Activated CD4-positive, alpha-beta memory T cell treated with anti-CD3 and anti-CD28 coated beads for 36 hours (primary cell): ENCODE data around the gene ZFP64. TPM values are rescaled to one million over a fixed set of nuclear protein-coding genes. Genes with fewer than 3 reads are reported as not detected.
"Not testable (repeated sequence)": the region's sequence is repeated elsewhere in the genome, so short reads cannot be mapped to it uniquely, and the experiment has no call there.

Source experiments
- CTCF ChIA-PET: fragments of 350-600 bp; sonication (Branson Sonifier 250); formaldehyde crosslinking; loops from one replicate; lab custom pipeline; 2021; ENCODE audit warnings: antibody characterized with exemption, inconsistent platforms; lab: Charles Lee
- POLR2A ChIA-PET: fragments of 350-600 bp; sonication (Branson Sonifier 250); formaldehyde crosslinking; loops from one replicate; lab custom pipeline; 2021; ENCODE audit warnings: antibody characterized with exemption; lab: Charles Lee
- DNase-seq: peaks from one replicate; pipeline ENCODE4 v3.0.0-alpha.2; 2020
- H3K27ac Mint-ChIP-seq: one replicate; pipeline ENCODE4 v1.8.0; 2021; ENCODE audit warnings: mixed read lengths
- H3K27me3 Mint-ChIP-seq: one replicate; pipeline ENCODE4 v1.8.0; 2021; ENCODE audit warnings: mixed read lengths
- H3K36me3 Mint-ChIP-seq: one replicate; pipeline ENCODE4 v1.8.0; 2021; ENCODE audit warnings: mixed read lengths
- H3K4me1 Mint-ChIP-seq: one replicate; pipeline ENCODE4 v1.8.0; 2021; ENCODE audit warnings: low read depth, mixed read lengths
- H3K4me3 Mint-ChIP-seq: one replicate; pipeline ENCODE4 v1.8.0; 2021; ENCODE audit warnings: mild to moderate bottlenecking, mixed read lengths
- H3K9me3 Mint-ChIP-seq: one replicate; pipeline ENCODE4 v1.8.0; 2021; ENCODE audit warnings: mixed read lengths
- intact Hi-C: fragments of 100-400 bp; cut with micrococcal nuclease; formaldehyde crosslinking; loops from one replicate; pipeline ENCODE4 v1.15.1; 2023
- total RNA-seq, 2 experiments: library from RNA; stranded (reverse); gene quantifications; one replicate each; pipeline ENCODE4 v1.2.3, GENCODE V29; 2021

Gene ZFP64
- total RNA-seq, 2 experiments from 2014 or later = 9.2 to 11.8 TPM

DNA sequence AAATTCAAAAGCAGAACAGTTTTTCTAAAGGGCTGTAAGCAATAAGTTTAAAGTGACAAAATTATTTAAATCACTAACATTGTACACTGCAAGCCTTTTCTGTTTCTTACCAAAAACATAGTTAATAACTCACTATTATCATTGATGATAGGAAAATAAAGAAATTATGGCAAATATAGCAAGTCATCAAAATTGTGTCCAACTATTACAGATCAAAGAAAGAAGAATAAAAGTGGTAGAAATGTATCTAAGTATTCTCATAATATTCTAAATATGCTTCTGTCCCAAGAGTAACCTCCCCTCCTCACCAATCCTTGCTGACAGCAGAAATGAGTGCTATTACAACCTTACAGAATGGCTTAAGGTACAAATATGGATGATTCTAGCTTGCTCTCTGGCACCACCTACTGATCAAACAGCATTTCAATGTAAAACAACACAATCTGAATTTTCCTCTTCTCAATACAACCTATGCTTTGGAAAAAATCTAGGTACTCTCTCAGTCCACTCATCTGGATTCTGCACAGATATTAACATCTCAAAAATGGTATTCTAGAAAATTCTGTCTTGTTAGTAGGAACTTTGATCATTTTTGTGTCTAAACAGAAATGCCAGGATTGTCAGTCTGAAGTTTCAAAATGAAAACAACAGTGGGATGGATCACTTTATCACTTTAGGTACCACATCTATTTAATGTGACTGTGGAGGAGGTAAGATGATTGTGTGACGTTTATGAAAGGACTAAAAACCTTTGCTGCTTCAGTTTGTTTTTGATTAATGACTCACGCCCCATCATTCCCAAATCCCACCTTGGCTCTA, 40.9 kb downstream of the ZFP64 start:
- H3K9me3 Mint-ChIP-seq = no peaks in the 10 kb centered on the region
- peaks cover 5% of the 10 kb centered on the region for H3K4me1 Mint-ChIP-seq
- no peak for DNase-seq
- no peak overlapping the region for H3K4me3 Mint-ChIP-seq
- peaks cover 9% of the 10 kb centered on the region for H3K36me3 Mint-ChIP-seq
- H3K27ac Mint-ChIP-seq = no peak overlapping the region
- CTCF ChIA-PET = interaction anchor here (0.6 to 3.6 kb wide), 12 partner anchors 9 to 1356 kb away, joined by 3 to 25 read pairs (median 3); partner anchors contain the start of gene SALL4
- intact Hi-C loops = no loop called here
- no peaks in the 10 kb centered on the region for H3K27me3 Mint-ChIP-seq
- POLR2A ChIA-PET = interaction anchor here (0.6 kb wide), 1 partner anchor 64 kb away, joined by 3 read pairs; no protein-coding TSS in a partner anchor

DNA sequence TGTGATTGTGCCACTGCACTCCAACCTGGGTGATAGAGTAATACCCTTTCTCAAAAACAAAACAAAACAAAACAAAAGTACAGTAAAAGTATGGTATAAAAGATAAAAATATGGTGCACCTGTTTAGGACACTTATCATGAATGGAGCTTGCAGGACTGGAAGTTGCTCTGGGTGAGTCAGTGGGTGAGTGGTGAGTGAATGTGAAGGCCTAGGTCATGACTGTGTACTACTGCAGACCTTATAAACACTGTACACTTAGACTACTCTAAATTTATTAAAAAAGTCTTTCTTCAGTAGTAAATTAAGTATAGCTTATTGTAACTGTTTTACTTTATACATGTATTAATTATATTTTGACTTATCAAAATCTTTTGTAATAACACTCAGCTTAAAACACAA, 46.0 kb downstream of the ZFP64 start:
- no peak for DNase-seq
- CTCF ChIA-PET = interaction anchor here (0.6 to 1.0 kb wide), 2 partner anchors 12 to 526 kb away, joined by 3 to 5 read pairs; no protein-coding TSS in a partner anchor
- no peaks in the 10 kb centered on the region for H3K27me3 Mint-ChIP-seq
- intact Hi-C loops = no loop called here
- no peak overlapping the region for H3K4me3 Mint-ChIP-seq
- POLR2A ChIA-PET = no interaction called here
- no peaks in the 10 kb centered on the region for H3K9me3 Mint-ChIP-seq
- peaks cover under 1% of the 10 kb centered on the region for H3K4me1 Mint-ChIP-seq
- H3K27ac Mint-ChIP-seq = no peak overlapping the region
- no peaks in the 10 kb centered on the region for H3K36me3 Mint-ChIP-seq

DNA sequence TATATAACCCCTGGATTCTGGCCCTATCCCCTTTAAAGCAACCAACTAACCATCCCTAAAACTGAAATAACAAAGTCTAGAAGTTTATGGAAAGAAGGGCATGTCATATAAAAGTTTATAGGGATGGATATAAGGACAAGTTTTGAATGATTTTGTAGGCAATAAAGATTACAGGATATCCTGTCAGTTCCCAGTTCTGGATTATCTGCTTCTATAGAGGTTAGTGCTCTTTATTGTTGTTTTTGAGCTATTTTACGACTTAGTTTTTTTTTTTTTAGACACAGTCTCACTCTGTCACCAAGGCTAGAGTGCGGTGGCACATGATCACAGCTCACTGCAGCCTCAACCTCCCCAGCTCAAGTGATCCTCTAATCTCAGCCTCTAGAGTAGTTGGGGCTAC, 48.3 kb downstream of the ZFP64 start:
- no peaks in the 10 kb centered on the region for H3K9me3 Mint-ChIP-seq
- no peaks in the 10 kb centered on the region for H3K27me3 Mint-ChIP-seq
- H3K36me3 Mint-ChIP-seq = no peaks in the 10 kb centered on the region
- H3K4me1 Mint-ChIP-seq = no peaks in the 10 kb centered on the region
- H3K27ac Mint-ChIP-seq = no peak overlapping the region
- H3K4me3 Mint-ChIP-seq = no peak overlapping the region
- no peak for DNase-seq
- ChIA-PET POLR2A (no interaction called here), CTCF (interaction anchor here (0.6 kb wide), 1 partner anchor 1156 kb away, joined by 3 read pairs; no protein-coding TSS in a partner anchor)
- intact Hi-C loops = no loop called here

DNA sequence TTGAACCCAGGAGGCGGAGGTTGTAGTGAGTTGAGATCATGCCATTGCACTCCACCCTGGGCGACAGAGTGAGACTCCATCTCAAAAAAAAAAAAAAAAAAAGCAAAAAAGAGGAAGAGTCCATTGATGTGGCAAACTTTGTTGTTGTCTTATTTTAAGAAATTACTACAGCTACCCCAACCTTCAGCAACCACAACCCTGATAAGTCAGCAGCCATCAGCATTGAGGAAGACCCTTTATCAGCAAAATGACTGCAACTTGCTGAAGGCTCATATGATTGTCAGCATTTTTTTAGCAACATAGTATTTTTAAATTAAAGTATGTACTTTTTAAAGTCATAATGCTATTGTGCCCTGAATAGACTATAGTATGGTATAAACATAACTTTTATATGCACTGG, 48.8 kb downstream of the ZFP64 start:
- Mint-ChIP-seq H3K27ac (no peak overlapping the region), H3K4me3 (no peak overlapping the region), H3K27me3 (no peaks in the 10 kb centered on the region), H3K9me3 (no peaks in the 10 kb centered on the region), H3K4me1 (no peaks in the 10 kb centered on the region), H3K36me3 (no peaks in the 10 kb centered on the region)
- CTCF ChIA-PET = interaction anchor here (0.6 kb wide), 1 partner anchor 1155 kb away, joined by 3 read pairs; no protein-coding TSS in a partner anchor
- POLR2A ChIA-PET = no interaction called here
- DNase-seq = no peak
- intact Hi-C loops = no loop called here

DNA sequence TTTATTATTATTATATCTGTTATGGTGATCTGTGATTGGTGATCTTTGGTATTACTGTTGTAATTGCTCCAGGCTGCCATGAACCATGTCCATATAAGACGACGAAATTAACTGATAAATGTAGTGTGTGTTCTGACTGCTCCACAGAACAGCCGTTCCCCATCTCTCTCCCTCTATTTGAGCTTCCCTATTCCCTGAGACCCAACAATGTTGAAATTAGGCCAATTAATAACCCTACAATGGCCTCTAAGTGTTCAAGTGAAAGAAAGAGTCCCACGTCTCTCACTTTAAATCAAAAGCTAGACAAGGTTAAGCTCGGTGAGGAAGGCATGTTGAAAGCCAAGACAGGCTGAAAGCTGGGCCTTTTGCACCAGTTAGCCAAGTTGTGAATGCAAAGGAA, 51.6 kb downstream of the ZFP64 start:
- intact Hi-C loops = no loop called here
- ChIA-PET POLR2A (no interaction called here), CTCF (interaction anchor here (0.8 to 3.2 kb wide), 2 partner anchors 10 to 11 kb away, joined by 3 to 16 read pairs; no protein-coding TSS in a partner anchor)
- no peaks in the 10 kb centered on the region for H3K4me1 Mint-ChIP-seq
- H3K9me3 Mint-ChIP-seq = no peaks in the 10 kb centered on the region
- no peak overlapping the region for H3K27ac Mint-ChIP-seq
- H3K36me3 Mint-ChIP-seq = no peaks in the 10 kb centered on the region
- no peak overlapping the region for H3K4me3 Mint-ChIP-seq
- no peaks in the 10 kb centered on the region for H3K27me3 Mint-ChIP-seq
- DNase-seq = no peak

DNA sequence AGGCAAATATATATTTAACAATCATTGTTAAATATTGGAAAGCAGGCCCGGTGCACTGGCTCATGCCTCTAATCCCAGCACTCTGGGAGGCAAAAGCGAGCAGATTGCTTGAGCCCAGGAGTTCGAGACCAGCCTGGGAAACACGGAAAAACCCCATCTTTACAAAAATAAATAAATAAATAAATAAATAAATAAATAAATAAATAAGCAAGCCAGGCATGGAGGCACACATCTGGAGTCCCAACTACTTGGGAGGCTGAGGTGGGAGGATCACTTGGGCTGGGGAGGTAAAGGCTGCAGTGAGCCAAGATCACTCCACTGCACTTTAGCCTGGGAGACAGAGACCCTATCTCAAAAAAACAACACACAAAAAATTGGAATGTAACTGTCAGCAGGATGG, 53.7 kb downstream of the ZFP64 start:
- POLR2A ChIA-PET = no interaction called here
- CTCF ChIA-PET = interaction anchor here (3.2 kb wide), 1 partner anchor 9 kb away, joined by 16 read pairs; no protein-coding TSS in a partner anchor
- H3K36me3 Mint-ChIP-seq = no peaks in the 10 kb centered on the region
- H3K9me3 Mint-ChIP-seq = no peaks in the 10 kb centered on the region
- no peak overlapping the region for H3K27ac Mint-ChIP-seq
- H3K4me3 Mint-ChIP-seq = no peak overlapping the region
- H3K4me1 Mint-ChIP-seq = no peaks in the 10 kb centered on the region
- no peak for DNase-seq
- no peaks in the 10 kb centered on the region for H3K27me3 Mint-ChIP-seq
- intact Hi-C loops = no loop called here

DNA sequence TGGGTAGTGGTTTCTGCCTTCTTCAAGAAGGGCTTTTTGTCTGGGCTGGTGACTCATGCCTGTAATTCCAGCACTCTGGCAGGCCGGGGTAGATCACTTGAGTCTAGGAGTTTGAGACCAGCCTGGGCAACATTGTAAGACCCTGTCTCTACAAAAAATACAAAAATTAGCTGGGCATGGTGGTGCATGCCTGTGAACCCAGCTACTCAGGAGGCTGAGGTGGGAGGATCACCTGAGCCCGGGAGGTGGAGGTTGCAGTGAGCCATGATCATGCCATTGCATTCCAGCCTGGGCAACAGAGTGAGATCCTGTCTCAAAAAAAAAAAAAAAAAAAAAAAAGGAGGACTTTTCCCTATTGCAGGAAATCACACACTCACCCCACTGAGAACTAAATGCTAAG, 57.9 kb downstream of the ZFP64 start:
- H3K36me3 Mint-ChIP-seq, H3K4me3 Mint-ChIP-seq, intact Hi-C loops, H3K4me1 Mint-ChIP-seq, H3K27ac Mint-ChIP-seq, POLR2A ChIA-PET, DNase-seq, H3K9me3 Mint-ChIP-seq, H3K27me3 Mint-ChIP-seq: not testable (repeated sequence)
- CTCF ChIA-PET = interaction anchor here (0.7 kb wide), 1 partner anchor 740 kb away, joined by 3 read pairs; no protein-coding TSS in a partner anchor

DNA sequence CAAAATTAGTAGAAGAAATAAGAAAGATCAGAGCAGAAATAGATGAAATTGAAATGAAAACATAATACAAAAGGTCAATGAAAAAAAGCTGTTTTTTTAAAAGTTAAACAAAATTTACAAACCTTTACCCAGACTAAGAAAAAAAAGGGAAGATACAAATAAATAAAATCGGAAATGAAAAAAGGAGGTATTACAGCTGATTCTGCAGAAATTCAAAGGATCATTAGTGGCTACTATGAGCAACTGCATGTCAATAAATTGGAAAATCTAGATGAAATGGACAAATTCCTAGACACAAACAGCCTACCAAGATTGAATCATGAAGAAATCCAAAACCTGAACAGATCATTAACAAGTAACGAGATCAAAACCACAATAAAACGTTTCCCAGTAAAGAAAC, 59.2 kb downstream of the ZFP64 start:
- intact Hi-C loops = no loop called here
- CTCF ChIA-PET = no interaction called here
- H3K27ac Mint-ChIP-seq = no peak overlapping the region
- H3K27me3 Mint-ChIP-seq = no peaks in the 10 kb centered on the region
- DNase-seq = no peak
- no peaks in the 10 kb centered on the region for H3K36me3 Mint-ChIP-seq
- H3K4me1 Mint-ChIP-seq = no peaks in the 10 kb centered on the region
- POLR2A ChIA-PET = no interaction called here
- H3K4me3 Mint-ChIP-seq = no peak overlapping the region
- no peaks in the 10 kb centered on the region for H3K9me3 Mint-ChIP-seq

DNA sequence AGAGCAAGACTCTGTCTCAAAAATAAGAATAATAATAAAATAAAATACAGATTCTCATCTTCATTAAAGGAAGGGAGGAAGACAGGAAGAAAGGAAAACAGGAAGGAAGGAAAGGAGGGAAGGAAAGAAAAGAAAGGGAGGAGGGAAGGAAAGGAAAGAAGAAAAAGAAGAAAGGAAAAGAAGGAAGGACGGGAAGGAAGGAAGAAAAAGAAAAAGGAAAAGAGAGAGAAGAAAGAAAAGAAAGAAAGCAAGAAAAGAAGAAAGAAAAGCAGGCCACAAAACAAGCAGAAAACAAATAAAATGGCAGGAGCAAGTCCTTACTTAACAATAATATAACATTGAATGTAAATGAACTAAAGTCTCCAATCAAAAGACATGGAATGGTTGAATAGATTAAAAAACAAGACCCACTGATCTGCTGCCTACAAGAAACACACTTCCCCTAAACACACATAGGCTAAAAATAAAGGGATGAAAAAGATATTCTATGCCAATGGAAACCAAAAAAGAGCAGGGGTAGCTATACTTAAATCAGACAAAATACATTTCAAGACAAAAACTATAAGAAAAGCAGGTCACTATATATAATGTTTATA, 60.4 kb downstream of the ZFP64 start:
- Mint-ChIP-seq H3K9me3 (no peaks in the 10 kb centered on the region), H3K4me1 (no peaks in the 10 kb centered on the region), H3K36me3 (no peaks in the 10 kb centered on the region), H3K27me3 (no peaks in the 10 kb centered on the region), H3K27ac (no peak overlapping the region), H3K4me3 (no peak overlapping the region)
- intact Hi-C loops = no loop called here
- ChIA-PET POLR2A (no interaction called here), CTCF (no interaction called here)
- no peak for DNase-seq

DNA sequence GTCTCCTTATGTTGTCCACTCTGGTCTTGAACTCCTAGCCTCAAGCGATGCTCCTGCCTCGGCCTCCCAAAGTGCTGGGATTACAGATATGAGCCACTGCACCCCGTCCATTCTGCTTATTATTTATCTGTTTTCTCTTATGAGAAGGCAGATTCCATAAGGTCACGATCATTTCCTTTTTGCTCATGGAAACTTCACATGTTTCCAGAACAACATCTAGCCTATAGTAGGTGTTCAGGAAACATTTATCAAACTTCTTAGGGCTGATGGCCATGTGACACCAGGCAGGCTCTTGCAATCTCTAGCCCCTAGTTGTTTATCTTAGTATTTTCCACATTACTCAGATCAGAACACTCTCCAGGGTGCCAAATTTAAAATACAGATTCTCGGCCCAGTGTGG, 61.2 kb downstream of the ZFP64 start:
- intact Hi-C loops = no loop called here
- H3K4me1 Mint-ChIP-seq = no peaks in the 10 kb centered on the region

DNA sequence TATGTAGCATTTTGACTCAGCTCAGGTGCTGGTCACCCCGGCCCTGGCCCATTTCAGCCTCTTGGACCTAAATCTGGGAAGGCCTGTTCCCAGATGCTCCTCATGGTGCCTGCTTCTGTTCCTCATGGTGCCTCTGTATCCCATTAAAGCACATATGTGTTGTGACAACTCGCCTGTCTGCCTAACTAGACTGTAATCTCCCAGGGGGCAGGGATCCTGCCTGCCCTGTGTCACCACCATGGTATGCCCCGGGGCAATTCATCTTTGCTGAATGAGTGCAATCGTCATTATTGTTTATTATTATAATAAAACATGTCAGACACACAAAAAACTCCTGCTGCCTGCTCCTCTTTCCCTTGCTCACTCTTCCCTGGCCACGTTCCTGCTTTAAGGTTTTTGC, 62.0 kb downstream of the ZFP64 start:
- Mint-ChIP-seq H3K27ac (no peak overlapping the region), H3K4me3 (no peak overlapping the region), H3K36me3 (no peaks in the 10 kb centered on the region), H3K4me1 (no peaks in the 10 kb centered on the region), H3K9me3 (no peaks in the 10 kb centered on the region), H3K27me3 (no peaks in the 10 kb centered on the region)
- DNase-seq = no peak
- CTCF ChIA-PET = interaction anchor here (1.1 to 1.8 kb wide), 5 partner anchors 24 to 1418 kb away, joined by 3 to 15 read pairs (median 3); no protein-coding TSS in a partner anchor
- POLR2A ChIA-PET = no interaction called here
- intact Hi-C loops = no loop called here

More for the DNA sequence above, 61.2 kb downstream of the ZFP64 start:
- ChIA-PET POLR2A (no interaction called here), CTCF (interaction anchor here (0.6 kb wide), 1 partner anchor 678 kb away, joined by 3 read pairs; no protein-coding TSS in a partner anchor)
- H3K27ac Mint-ChIP-seq = no peak overlapping the region
- no peaks in the 10 kb centered on the region for H3K36me3 Mint-ChIP-seq
- no peaks in the 10 kb centered on the region for H3K27me3 Mint-ChIP-seq
- DNase-seq = no peak
- H3K4me3 Mint-ChIP-seq = no peak overlapping the region
- no peaks in the 10 kb centered on the region for H3K9me3 Mint-ChIP-seq

DNA sequence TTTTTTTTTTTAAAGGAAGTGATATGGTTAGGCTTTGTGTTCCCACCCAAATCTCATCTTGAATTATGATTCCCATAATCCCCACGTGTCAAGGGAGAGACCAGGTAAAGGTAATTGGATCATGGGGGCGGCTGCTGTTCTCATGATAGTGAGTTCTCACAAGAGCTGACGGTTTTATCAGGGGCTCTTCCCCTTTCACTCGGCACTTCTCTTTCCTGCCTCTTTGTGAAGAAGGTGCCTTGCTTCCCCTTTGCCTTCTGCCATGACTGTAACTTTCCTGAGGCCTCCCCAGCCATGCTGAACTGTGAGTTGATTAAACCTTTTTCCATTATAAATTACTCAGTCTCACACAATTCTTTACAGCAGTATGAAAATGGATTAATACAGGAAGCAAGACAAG, 64.3 kb downstream of the ZFP64 start:
- H3K27me3 Mint-ChIP-seq = no peaks in the 10 kb centered on the region
- no peak overlapping the region for H3K27ac Mint-ChIP-seq
- intact Hi-C loops = no loop called here
- H3K4me1 Mint-ChIP-seq = no peaks in the 10 kb centered on the region
- ChIA-PET CTCF (interaction anchor here (0.7 to 1.9 kb wide), 4 partner anchors 9 to 44 kb away, joined by 3 to 25 read pairs (median 4); no protein-coding TSS in a partner anchor), POLR2A (no interaction called here)
- peaks cover 2% of the 10 kb centered on the region for H3K36me3 Mint-ChIP-seq
- H3K9me3 Mint-ChIP-seq = no peaks in the 10 kb centered on the region
- no peak for DNase-seq
- no peak overlapping the region for H3K4me3 Mint-ChIP-seq
